CD4-positive, alpha-beta T cell (primary cell): ENCODE results near the gene SLC39A6. TPM values are rescaled to one million over a fixed set of nuclear protein-coding genes. Genes with fewer than 3 reads are reported as not detected.
A peak's percentile ranks its signal among the peaks of the same experiment; 100 is the strongest.
"Not testable (repeated sequence)": the region's sequence is repeated elsewhere in the genome, so short reads cannot be mapped to it uniquely, and the experiment has no call there.

Experiments used
- ATAC-seq: fragments of 200-7000 bp; cut with Tn5 transposase; one replicate; pipeline ENCODE4 v1.10.0; 2022; ENCODE audit warnings: mild to moderate bottlenecking; ENCODE audit not compliant: poor library complexity
- CTCF ChIA-PET: fragments of 350-600 bp; sonication (Branson Sonifier 250); formaldehyde crosslinking; loops from one replicate; lab custom pipeline; 2021; ENCODE audit warnings: antibody characterized with exemption, inconsistent platforms; lab: Charles Lee
- POLR2A ChIA-PET: fragments of 350-600 bp; sonication (Branson Sonifier 250); formaldehyde crosslinking; loops from one replicate; lab custom pipeline; 2021; ENCODE audit warnings: antibody characterized with exemption, inconsistent platforms; lab: Charles Lee
- DNase-seq, 14 experiments: peaks; one replicate each; pipeline ENCODE4 v3.0.0-alpha.2; 2013 to 2020; ENCODE audit warnings: mixed read lengths in 2 of 14
- H3K27ac ChIP-seq, 2 donors: one replicate each; pipeline versions ENCODE4 v1.5.1 to v1.7.0; 2013; ENCODE audit warnings: low read length in 2 of 2, low read depth in 1 of 2, mild to moderate bottlenecking in 1 of 2
- H3K27me3 ChIP-seq, 2 experiments: 1 replicate in 1 of 2; 2 replicates in 1 of 2; pipeline versions ENCODE4 v1.6.1 to v1.7.0; 2013; ENCODE audit warnings: low read length in 2 of 2, control low read depth in 1 of 2, mild to moderate bottlenecking in 1 of 2, moderate library complexity in 1 of 2; ENCODE audit not compliant: insufficient read depth in 2 of 2, control insufficient read depth in 1 of 2
- H3K36me3 ChIP-seq: one replicate; pipeline ENCODE4 v1.6.1; 2013; ENCODE audit warnings: low read length, control low read depth; ENCODE audit not compliant: insufficient read depth
- H3K4me1 ChIP-seq: one replicate; pipeline ENCODE4 v1.6.1; 2013; ENCODE audit warnings: low read length, control low read depth; ENCODE audit not compliant: insufficient read depth
- H3K4me3 ChIP-seq: one replicate; pipeline ENCODE4 v1.5.1; 2013; ENCODE audit warnings: mild to moderate bottlenecking, low read length, moderate library complexity
- H3K9me3 ChIP-seq, 2 experiments: 1 replicate in 1 of 2; 2 replicates in 1 of 2; pipeline versions ENCODE4 v1.6.1 to v1.7.0; 2013; ENCODE audit warnings: low read length in 2 of 2, mild to moderate bottlenecking in 2 of 2, control low read depth in 1 of 2, moderate library complexity in 1 of 2; ENCODE audit not compliant: control insufficient read depth in 1 of 2, insufficient read depth in 1 of 2
- H3K27ac Mint-ChIP-seq: one replicate; pipeline ENCODE4 v1.8.0; 2020; ENCODE audit warnings: mixed read lengths
- H3K27me3 Mint-ChIP-seq: one replicate; pipeline ENCODE4 v1.8.0; 2021; ENCODE audit warnings: mixed read lengths
- H3K36me3 Mint-ChIP-seq: one replicate; pipeline ENCODE4 v1.8.0; 2021; ENCODE audit warnings: low read depth, mixed read lengths
- H3K4me1 Mint-ChIP-seq: one replicate; pipeline ENCODE4 v1.8.0; 2021; ENCODE audit warnings: low read depth, mixed read lengths
- H3K4me3 Mint-ChIP-seq: one replicate; pipeline ENCODE4 v1.8.0; 2020; ENCODE audit warnings: mild to moderate bottlenecking, mixed read lengths
- H3K9me3 Mint-ChIP-seq: one replicate; pipeline ENCODE4 v1.8.0; 2020; ENCODE audit warnings: mixed read lengths
- CTCF ChIP-seq: fragments of 200-600 bp; IDR thresholded peaks from one replicate; pipeline ENCODE4 v1.8.0; 2022; ENCODE audit warnings: antibody characterized with exemption, mild to moderate bottlenecking
- intact Hi-C, 2 experiments: fragments of 100-400 bp; cut with DNase I in 1 of 2; cut with micrococcal nuclease in 1 of 2; formaldehyde crosslinking; loops; one replicate each; pipeline versions ENCODE4 v1.15.1 to v1.9.0; 2023 to 2025; cut with DNase I, micrococcal nuclease
- total RNA-seq, 174 experiments: library from RNA in 2 of 174; stranded (reverse) in 2 of 174; gene quantifications; one replicate each; pipeline ENCODE4 v1.2.3 and lab custom pipeline; 2021 to 2026

SLC39A6 gene
- total RNA-seq, 2 experiments from 2014 or later = 10.6 to 11.0 TPM

GRCh38 chr18:36085195-36085594 is 43.9 kb downstream of the SLC39A6 start:
- Mint-ChIP-seq H3K27me3 (no peaks in the 10 kb centered on the region), H3K4me3 (no peak overlapping the region), H3K4me1 (no peaks in the 10 kb centered on the region), H3K9me3 (peaks cover 5% of the 10 kb centered on the region), H3K36me3 (no peaks in the 10 kb centered on the region), H3K27ac (no peak overlapping the region)
- CTCF ChIA-PET = no interaction called here
- ATAC-seq = no peak
- DNase-seq = no peak
- Histone ChIP-seq H3K36me3 (no peaks in the 10 kb centered on the region), H3K27ac (no peak overlapping the region), H3K4me3 (no peak overlapping the region), H3K27me3 (no peaks in the 10 kb centered on the region), H3K4me1 (no peaks in the 10 kb centered on the region), H3K9me3 (peaks cover 4 to 10% of the 10 kb centered on the region in 2 experiments)
- intact Hi-C loops = no loop called here
- POLR2A ChIA-PET = no interaction called here
- no peak for TF ChIP-seq CTCF

- Histone ChIP-seq H3K27ac (no peak overlapping the region), H3K9me3 (peaks cover 4 to 11% of the 10 kb centered on the region in 2 experiments), H3K4me1 (no peaks in the 10 kb centered on the region), H3K27me3 (no peaks in the 10 kb centered on the region), H3K4me3 (no peak overlapping the region), H3K36me3 (no peaks in the 10 kb centered on the region)
- intact Hi-C loops = no loop called here
- ChIA-PET CTCF (no interaction called here), POLR2A (no interaction called here)
- no peaks in the 10 kb centered on the region for H3K36me3 Mint-ChIP-seq
- no peak for TF ChIP-seq CTCF
- ATAC-seq = no peak
- H3K4me3 Mint-ChIP-seq = no peak overlapping the region
- peaks cover 6% of the 10 kb centered on the region for H3K27me3 Mint-ChIP-seq
- peaks cover 5% of the 10 kb centered on the region for H3K9me3 Mint-ChIP-seq
- peak in 1 of 14 experiments; percentile 13 for DNase-seq
- no peak overlapping the region for H3K27ac Mint-ChIP-seq
- no peaks in the 10 kb centered on the region for H3K4me1 Mint-ChIP-seq
Measured at GRCh38 chr18:36083729-36084128, 45.4 kb downstream of the SLC39A6 start.

GRCh38 chr18:36081118-36081517 is 48.0 kb downstream of the SLC39A6 start:
- H3K4me1 Mint-ChIP-seq, H3K9me3 Mint-ChIP-seq, H3K4me3 ChIP-seq, H3K36me3 Mint-ChIP-seq, ATAC-seq, H3K4me3 Mint-ChIP-seq, H3K27ac ChIP-seq, H3K4me1 ChIP-seq, H3K27me3 ChIP-seq, intact Hi-C loops, POLR2A ChIA-PET, H3K36me3 ChIP-seq, DNase-seq, CTCF ChIA-PET, H3K27ac Mint-ChIP-seq: not testable (repeated sequence)
- peaks cover 11% of the 10 kb centered on the region for H3K27me3 Mint-ChIP-seq
- peaks cover 4 to 11% of the 10 kb centered on the region in 2 experiments for H3K9me3 ChIP-seq

- no peak overlapping the region for H3K4me3 ChIP-seq
- ATAC-seq (no peak), DNase-seq (no peak)
- Mint-ChIP-seq H3K27ac (no peak overlapping the region), H3K27me3 (peaks cover 21% of the 10 kb centered on the region), H3K4me3 (no peak overlapping the region), H3K4me1 (no peaks in the 10 kb centered on the region), H3K36me3 (no peaks in the 10 kb centered on the region), H3K9me3 (peaks cover 5% of the 10 kb centered on the region)
- intact Hi-C loops = no loop called here
- H3K9me3 ChIP-seq = peaks cover 0 to 11% of the 10 kb centered on the region in 2 experiments
- H3K27me3 ChIP-seq = peaks cover 0 to 3% of the 10 kb centered on the region in 2 experiments
- no peak overlapping the region for H3K27ac ChIP-seq
- H3K4me1 ChIP-seq = no peaks in the 10 kb centered on the region
- ChIA-PET CTCF (no interaction called here), POLR2A (no interaction called here)
- TF ChIP-seq CTCF = no peak
- no peaks in the 10 kb centered on the region for H3K36me3 ChIP-seq
Measured at GRCh38 chr18:36078751-36079529, 50.2 kb downstream of the SLC39A6 start.

GRCh38 chr18:36077764-36078163 is 51.4 kb downstream of the SLC39A6 start:
- DNase-seq, H3K4me1 ChIP-seq, H3K27me3 ChIP-seq, CTCF ChIA-PET, ATAC-seq, POLR2A ChIA-PET, H3K4me3 ChIP-seq, H3K9me3 Mint-ChIP-seq, H3K36me3 ChIP-seq, H3K36me3 Mint-ChIP-seq, H3K4me3 Mint-ChIP-seq, H3K27ac Mint-ChIP-seq, H3K4me1 Mint-ChIP-seq, H3K27ac ChIP-seq, intact Hi-C loops: not testable (repeated sequence)
- peaks cover 0 to 11% of the 10 kb centered on the region in 2 experiments for H3K9me3 ChIP-seq
- H3K27me3 Mint-ChIP-seq = peaks cover 31% of the 10 kb centered on the region
